ENCODE data around the gene ZDHHC14.

DNA sequence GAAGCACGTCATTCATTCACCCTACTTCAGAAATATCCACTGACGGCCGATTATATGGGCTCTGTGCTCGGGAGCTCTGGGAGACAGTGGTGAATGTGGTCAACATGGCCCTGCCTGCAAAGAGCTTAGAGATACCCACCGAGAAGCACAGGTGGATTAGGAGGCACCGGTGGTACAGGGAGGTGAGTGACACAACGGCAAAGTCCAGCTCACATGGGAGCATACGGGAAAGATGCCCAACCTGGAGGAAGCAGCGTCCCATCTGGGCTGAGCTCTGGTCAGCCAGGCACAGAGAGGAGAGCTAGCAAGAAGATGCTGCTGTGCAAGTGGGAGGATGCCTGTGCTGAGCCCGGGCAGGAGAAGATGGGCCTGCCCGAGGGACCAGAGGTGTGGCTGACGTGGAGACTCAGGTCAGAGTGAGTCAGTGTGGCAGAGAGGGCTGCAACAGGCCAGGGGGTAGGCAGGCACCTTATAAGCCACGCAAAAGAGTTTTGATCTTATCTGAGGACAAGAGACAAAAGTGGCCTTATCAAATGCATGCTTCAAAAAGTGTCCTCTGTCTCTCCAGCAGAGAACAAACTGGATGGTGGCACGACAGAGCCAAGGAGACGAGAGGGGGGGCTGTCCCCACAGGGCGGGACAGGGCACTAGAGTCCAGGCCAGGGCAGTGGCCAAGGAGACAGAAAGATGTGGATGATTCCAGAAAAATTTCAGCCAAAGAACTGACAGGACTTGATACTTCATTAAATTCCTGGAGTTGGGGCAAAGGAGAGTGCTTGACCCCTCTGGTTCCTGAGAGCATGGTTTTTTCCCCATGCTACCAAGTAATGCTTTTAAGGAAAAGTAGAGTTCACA is 227.5 kb downstream of the ZDHHC14 start:
- TF ChIP-seq CTCF (IDR thresholded peaks at IDR 0.05) (no peak), POLR2A (IDR thresholded peaks at IDR 0.05) (no peak), EP300 (IDR thresholded peaks at IDR 0.05) (no peak)
